Esophagus squamous epithelium (tissue), 4 donors: ENCODE measurements around the gene GAB3.
"Not testable (repeated sequence)": the region's sequence is repeated elsewhere in the genome, so short reads cannot be mapped to it uniquely, and the experiment has no call there.

ENCODE experiments used
- CTCF ChIP-seq, 6 experiments: fragments of 450-650 bp in 4 of 6; fragments of 200-600 bp in 2 of 6; sonication (generic) in 2 of 6; IDR thresholded peaks; one replicate each; pipeline ENCODE4 v1.5.1; 2016 to 2019; ENCODE audit warnings: antibody characterized with exemption in 6 of 6, mild to moderate bottlenecking in 4 of 6, moderate library complexity in 4 of 6
- POLR2A ChIP-seq, 4 donors: fragments of 450-650 bp; IDR thresholded peaks; one replicate each; pipeline ENCODE4 v1.6.1; 2017; ENCODE audit warnings: antibody characterized with exemption in 4 of 4, mild to moderate bottlenecking in 4 of 4, moderate library complexity in 3 of 4

- not testable (repeated sequence) for TF ChIP-seq CTCF, POLR2A (IDR thresholded peaks at IDR 0.05)
Measured at GRCh38 chrX:154670848-154671247, 80.0 kb downstream of the GAB3 start.
